GM18870 (cell line): ENCODE data around the gene LRRIQ1.

Experiments
- ATAC-seq: cut with Tn5 transposase; IDR thresholded peaks from one replicate; pipeline ENCODE4 v1.9.1; 2021; ENCODE audit warnings: moderate library complexity; ENCODE audit not compliant: unreplicated experiment

Gene LRRIQ1

DNA sequence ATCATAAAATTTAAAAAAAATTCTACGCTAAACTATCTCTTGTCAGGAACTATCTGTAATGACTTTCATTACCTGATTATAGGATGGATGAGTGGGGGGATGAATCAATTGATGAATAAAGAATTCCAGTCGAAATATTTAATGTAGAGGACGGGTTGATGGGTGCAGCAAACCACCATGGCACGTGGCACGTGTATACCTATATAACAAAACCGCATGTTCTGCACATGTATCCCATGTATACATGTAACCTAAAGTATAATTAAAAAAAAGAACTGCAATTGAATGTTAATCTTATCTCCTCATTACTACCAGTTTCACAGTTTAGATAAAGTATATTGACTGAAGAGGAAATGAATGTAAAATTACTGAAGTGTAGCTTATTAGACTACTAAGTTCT, 23.4 kb downstream of the LRRIQ1 start:
- no peak for ATAC-seq

DNA sequence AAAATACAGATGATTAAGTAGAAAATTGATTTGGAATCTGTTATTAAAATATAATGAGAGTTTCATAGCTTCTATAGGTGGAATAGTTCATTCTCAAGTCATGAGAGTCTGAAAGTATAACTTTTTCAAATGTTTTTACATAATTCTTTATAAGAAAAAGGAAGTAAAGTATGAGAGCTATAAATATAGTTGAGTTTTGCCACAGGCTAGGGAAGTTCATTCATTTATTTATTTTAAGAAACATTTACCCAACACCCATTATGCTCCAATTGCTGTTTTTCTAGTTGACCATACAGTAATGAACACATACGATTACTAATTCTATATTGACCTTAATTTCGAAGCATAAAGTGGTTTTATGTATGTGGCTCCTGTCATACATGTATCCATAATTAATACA, 24.8 kb downstream of the LRRIQ1 start:
- no peak for ATAC-seq

DNA sequence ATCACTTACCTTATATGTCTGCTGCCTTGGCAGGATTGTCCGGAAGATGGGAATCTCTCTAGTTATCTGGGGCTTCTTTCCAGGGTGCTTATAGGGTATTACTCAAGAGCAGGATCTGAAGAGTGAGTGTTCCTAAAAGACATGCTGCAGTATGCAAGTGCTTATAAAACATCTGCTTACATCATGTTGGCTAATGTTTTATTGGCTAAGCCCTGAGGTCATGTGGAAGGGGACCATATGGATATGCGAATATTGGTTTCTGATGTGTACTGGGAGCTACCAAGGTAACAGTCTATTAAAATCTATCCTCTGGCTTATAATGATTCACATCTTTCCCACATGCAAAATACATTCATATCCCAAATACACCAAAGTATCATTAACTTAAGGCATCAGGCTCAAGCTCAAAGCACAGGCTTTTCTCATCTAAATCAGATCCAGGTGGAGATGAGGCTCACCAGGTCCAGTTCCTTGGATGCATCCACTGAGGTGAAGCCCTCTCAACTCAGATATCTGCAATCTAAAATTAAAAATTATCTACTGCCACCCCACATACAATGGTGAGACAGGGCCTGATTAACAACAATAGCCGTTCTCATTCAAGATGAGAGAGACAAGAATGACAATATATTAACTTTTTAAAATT, 29.8 kb downstream of the LRRIQ1 start:
- no peak for ATAC-seq

DNA sequence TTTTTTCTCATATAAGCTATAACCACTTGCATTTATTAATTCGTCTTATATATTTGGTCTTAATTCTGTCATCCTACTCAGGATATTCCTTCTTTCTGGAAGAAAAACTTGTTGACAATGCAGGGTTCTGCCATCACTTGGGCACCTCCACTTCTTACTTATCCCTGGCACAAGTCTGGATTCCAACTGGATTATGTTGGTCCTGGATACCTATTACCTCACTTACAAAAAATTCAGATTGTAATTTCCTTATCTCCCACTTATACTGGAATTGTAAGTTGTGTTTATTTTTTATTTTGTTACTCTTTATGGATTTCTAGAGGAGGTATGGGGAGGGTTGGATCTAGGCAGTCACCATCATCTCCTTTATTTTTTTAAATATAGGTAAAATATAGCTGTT, 36.7 kb downstream of the LRRIQ1 start:
- no peak for ATAC-seq

DNA sequence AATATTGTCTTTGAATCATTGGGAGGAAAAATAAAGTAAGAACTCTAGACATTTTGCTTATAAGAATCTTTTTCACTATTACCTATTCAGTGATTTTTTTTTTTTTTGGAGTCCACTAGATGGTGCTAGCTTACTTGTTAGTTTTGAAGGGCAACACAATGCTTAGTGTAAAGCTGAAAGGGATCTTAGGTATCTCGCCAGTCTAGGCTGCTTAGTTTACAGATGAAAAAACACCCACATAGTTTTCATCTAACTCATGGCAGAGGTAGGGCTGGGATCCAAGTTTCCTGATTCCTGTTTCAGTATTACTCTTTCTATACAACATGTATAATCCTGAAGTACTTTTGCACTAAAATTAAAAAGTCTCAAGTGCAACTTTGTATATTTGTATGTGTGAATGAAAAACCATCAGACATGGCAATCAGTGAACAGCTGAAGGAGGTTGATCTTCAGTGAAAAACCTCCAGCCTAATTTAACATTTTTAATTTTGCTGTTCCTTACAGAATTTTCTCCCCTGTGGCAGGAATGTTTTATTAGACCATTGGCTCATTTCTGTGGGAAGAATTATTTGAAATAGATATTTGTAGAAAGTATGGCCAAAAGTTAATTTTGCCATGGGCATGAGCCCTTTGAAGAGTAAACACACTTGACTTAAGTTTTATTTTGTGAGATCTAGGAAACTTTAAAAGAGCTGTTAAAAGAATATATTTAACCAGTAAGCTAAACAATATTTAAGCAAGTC, 40.7 kb downstream of the LRRIQ1 start:
- ATAC-seq: peak; percentile 77

DNA sequence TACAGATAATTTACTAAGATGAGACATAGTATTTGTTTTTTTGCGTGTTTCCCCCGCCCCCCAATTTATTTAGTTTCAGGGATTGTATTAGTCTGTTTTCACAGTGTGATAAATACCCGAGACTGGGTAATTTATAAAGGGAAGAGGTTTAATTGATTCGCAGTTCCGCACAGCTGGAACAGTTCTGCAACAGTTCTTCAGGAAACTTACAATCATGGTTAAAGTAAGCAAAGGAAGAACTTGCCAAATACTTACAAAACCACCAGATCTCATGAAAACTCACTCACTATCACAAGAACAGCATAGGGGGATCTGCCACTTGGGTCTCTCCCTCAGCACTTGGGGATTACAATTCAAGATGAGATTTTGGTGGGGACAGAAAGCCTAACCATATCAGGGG, 48.9 kb downstream of the LRRIQ1 start:
- ATAC-seq: no peak

DNA sequence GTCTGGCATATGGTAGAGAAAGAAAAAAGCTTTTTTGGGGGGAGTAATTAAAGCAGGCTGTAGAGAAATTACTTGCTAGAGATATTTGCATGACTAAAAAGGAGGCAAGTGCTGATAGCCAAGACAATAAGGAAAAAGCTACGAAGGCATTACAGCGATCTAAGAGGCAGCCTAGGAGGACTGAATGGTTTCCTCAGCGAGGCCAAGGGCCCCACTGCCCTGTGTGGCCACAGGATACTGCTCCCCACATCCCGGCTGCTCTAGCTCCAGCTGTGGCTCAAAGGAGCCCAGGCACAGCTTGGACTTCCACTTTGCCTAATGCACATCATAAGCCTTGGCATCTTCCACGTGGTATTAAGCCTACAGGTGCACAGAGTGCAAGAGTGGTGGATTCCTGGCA, 53.6 kb downstream of the LRRIQ1 start:
- ATAC-seq: no peak

DNA sequence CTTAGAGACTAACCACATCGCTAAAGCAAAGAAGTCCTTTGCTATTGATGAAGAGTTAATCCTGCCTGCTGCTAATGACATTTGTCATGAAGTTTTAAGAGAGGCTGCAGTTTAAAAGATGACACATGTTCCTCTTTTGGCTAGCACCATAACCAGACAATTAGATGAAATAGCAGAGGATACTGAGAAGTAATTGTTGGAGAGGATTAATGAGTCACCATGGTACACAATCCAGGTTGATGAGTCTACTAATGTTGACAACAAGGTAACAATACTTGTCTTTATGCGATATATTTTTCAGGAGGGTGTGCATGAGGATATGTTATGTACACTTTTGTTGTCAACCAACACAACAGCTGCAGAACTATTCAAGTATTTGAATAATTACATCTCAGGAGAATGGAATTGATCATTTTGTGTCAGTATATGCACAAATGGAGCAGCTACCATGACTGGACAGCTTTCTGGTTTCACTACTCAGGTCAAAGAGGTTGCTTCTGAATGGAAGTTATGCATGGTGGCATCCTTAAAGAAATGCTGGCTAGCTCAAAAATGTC, 56.7 kb downstream of the LRRIQ1 start:
- no peak for ATAC-seq

DNA sequence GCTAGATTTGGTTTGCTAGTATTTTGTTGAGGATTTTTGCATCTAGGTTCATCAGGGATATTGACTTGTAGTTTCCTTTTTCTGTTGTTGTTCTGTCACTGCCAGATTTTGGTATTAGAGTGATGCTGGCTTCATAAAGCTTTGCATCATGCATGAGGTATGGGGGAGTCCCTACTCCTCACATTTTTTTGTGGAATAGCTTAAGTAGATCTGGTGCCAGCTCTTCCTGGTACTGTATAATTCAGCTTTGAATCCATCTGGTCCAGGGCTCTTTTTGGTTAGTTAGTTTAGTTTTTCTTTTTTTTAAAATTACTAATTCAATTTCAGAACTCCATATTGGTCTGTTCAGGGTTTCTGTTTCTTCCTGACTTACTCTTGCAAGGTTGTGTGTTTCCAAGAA, 59.4 kb downstream of the LRRIQ1 start:
- ATAC-seq: no peak

DNA sequence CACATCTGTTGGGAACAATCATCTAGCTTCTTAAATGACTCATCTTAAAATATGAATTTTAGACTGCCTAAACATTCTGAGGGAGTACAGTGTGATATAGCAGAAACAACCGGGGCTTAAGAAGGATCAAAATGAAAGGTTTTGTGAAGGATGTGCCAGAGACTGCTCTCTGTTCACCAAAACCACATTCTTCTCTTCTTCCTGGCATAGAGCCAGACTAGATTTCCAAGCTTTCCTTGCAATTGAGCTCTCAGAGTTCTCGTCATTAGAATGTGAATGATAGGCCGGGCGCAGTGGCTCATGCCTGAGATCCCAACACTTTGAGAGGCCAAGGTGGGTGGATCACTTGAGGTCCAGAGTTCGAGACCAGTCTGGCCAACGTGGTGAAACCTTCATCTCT, 94.5 kb downstream of the LRRIQ1 start:
- ATAC-seq: no peak

DNA sequence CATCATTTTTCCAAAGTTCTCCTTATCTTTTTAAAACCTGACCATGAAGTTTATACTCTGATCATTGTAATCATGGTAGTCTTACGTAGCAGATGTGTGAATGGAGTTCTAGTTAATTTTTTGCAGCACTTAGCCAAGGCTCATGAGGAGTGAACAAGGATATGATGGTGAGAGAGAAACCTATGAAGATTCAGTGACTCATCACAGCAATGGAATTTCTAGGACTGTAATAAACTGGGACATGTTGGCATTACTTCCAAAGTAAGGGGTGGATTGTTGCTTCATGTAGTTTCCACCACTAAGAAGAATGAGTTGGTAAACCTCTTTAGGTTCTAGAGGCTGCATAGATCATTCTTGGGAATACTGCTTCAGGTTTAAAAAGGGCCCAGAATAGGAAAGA, 102.7 kb downstream of the LRRIQ1 start:
- ATAC-seq: no peak

DNA sequence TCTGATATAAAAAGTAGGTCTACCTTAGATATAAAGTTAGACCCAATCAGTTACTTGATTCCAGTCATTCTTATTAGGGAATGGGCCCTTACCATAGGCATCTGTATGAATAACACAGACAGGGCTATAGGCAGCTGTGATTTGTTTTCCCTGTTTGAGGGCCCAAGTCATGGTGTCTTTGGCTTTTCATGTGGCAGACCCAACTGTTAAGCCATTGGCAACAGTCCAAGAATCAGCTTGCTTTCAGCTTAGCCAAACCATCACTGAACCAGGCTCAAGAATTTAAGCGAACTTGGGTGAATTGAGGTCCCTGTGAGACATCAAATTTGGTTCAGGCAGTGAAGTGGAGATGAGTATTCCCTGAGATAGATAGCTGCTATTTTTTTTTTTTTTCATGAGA, 111.2 kb downstream of the LRRIQ1 start:
- no peak for ATAC-seq

DNA sequence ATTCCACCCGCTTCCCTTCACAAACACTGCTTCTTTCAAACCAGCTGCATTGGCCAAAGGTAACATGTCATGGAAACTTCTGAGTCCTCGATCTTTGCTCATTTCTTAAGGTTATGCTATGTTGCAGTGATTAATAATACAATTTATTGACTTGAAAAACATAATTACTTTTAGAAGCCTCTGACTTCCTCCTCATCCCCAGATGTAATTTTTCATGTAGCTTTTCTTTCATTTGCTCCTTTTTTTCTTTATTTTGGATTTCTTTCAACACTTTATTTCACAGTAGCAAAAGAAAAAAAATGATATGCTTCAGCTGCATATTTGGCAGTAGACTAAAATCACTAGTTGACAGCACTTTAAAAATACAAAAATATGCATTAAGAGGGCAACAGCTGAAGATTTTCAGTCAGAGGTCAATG, 116.2 kb downstream of the LRRIQ1 start:
- no peak for ATAC-seq

DNA sequence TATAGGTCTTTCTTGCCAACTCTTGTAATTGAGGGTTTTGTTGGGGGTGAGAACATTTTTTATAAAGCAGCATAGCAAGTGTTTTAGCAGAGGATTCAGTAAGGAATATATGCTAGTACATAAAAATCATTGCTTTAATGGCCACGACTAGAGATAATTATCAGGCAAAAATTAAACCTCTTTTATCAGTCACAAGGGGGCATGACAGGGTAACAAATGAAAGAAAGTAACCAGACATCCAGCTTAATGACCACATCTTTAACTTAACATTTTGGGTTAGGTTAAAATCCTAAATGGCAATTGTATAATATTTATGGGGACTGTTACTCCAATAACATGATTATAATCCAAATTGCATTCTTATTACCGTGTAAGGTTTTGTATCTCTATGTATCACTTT, 119.6 kb downstream of the LRRIQ1 start:
- no peak for ATAC-seq

DNA sequence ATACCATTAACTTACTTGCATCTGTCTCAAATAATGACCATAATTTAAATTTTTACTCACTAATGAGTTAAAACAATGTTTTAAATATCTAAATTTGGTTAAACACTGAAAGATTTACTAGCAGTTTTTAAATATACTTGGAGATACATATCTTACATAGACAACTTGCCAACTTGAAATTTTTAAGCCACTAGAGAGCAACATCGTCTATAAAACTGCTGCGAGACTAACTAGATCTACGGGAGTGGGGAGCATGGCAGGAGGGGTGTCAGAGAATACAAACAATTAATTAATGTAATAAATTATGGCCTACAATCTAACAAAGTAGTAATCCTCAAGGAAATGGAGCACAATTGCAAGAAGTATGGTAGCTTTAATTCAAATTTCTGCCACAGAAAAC, 120.4 kb downstream of the LRRIQ1 start:
- no peak for ATAC-seq

DNA sequence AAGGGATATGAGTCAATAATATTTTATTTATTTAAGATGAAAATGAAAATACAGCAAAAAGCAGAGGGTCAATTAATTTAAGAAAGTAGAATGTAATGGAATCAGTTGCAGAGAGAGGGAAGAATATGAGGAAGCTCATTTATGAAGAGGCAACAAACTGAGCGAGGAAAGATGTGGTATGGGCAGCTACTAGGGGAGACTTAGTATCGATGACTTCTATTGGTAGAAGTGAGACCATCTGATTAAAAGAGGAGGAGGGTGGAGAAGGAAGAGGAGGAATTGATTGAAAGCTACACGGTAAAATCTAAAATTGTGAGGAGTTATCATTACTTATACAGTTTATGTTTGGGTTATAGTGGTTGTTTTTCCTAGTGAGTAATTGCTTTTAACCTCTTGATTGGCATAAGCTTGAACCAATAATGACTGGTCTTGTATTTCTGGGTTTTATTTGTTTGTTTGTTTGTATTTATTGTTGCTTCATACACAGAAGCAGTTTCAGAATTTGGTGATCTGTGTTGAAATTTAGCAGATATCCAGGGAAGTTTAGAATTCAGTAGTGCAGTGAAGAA, 121.0 kb downstream of the LRRIQ1 start:
- no peak for ATAC-seq

DNA sequence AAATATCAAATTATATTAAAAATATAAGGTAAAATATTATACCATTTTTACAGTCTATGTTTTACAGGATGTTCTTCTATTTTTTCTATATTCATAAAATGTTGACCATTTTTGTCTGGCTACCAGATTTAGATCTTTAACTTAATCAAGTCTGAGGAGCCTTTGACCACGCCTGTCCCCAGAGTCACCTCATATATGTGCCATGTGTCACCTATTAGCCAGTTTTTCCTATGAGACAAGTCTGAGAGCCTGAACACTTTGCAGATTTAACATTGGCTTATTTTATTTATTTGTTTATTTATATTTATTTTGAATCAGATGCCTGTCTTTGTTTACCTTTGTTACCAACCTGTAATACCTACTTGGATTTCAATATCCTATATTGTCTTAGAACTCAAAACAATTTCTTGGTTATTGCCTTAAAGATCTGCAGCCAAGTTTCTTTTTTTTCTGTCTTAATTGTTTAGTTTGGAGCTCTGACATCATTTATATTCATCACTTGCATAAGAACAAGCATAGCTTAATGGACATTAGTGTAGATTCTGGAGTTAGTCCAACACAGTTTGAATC, 127.7 kb downstream of the LRRIQ1 start:
- ATAC-seq: no peak

DNA sequence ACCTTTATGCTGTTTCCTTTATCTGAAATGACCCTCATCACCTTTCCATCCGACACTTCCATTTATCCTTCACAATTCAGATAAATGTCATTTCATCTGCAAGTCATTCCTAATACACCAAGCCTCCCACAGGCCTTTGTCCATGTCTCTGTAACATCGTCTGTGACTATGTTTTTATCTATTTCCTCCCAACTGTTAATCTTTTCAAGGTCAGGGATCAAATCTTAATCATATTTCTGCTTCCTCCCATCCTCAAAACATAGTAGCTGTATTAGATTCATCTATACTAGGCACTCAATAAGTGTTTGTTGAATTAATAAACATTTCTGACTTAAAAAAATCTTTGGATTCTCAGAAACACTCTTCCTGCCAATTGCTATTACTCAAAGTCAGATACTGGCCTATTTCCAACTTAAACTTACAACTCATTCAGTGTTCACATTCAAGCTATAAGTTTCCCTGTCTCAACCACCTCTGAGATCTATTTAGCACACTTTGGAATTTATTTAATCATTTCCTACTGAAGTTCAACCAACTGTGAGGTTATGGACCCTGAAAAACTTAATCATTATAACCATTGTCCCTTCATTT, 143.6 kb downstream of the LRRIQ1 start:
- no peak for ATAC-seq

DNA sequence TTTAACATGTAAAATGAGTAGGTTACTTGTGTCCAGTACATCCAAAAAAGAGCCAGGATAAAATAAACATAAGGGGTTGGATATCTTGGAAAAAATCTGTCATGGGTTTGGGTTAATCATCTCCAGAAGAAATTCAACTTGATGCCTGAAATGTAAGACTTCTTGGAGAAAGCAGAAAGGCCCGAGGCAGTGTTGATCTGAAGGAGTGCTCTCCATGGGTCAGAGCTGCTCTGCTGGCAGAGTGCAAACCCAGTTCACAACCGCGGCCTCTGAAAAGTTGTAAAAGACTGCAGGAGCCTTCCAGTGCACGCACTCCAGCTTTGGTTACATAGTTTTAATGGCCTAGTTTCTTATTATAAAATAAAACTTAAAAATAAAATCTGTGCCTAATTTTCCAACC, 146.5 kb downstream of the LRRIQ1 start:
- no peak for ATAC-seq

DNA sequence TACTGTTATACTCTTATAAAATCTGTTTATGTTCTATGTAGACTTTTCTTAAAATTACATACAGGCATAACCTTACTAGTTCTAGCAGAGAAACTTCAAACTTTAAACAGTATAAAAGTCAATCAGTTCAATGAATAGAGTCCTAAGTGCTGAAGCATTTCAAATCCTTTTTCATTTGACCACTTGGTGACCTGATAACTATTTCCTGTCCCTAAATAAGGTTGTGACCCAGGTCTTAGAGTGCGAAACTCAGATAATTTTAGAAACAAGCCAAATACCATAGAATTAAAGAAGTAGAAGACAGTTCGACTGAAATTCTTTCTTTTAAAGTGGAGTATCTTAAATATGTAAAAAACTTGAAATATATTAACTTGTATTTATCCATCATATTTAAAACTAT, 147.7 kb downstream of the LRRIQ1 start:
- no peak for ATAC-seq

DNA sequence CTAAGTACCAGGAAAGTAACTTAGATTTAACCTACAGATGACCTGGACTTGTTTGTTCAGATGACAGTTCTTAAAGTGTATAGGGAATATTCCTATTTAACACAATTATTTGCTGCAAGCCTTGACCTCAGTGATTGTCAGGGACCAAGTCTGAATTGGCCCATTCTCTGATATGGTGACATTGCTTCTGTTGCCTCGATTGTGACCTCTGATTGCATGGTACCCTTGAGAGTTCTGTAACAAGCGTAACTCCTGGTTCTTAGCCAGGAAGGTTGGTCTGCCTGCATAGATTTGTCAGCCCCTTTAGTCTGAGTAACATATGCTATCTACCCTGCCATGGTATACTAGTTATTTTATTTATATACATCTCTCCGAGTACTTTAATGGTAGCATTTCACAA, 150.1 kb downstream of the LRRIQ1 start:
- ATAC-seq: no peak

DNA sequence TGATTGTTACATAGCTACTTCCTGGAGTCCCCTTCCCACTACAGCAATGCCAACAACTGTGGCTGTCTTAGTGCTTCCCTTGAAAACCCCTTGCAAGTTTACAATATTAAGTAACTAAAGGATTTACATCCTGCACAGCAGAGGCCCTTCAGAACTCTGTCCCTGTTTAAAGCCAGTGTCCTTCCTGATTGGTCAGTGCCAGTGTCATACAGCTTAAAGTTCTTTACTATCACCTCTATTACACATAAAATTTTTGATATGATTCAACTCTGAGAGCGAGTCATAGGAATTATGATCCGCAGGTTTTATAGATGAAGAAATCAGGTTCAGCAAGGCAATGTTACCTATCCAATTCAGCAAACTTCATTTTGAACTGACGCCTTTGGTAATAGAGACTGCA, 152.5 kb downstream of the LRRIQ1 start:
- no peak for ATAC-seq
